GM21737 (cell line): ENCODE results near the gene GABRB3.
"Not testable (repeated sequence)": the region's sequence is repeated elsewhere in the genome, so short reads cannot be mapped to it uniquely, and the experiment has no call there.

Experiments used
- ATAC-seq: cut with Tn5 transposase; IDR thresholded peaks from one replicate; pipeline ENCODE4 v1.9.1; 2021; ENCODE audit warnings: mild to moderate bottlenecking, moderate library complexity; ENCODE audit not compliant: unreplicated experiment

The GABRB3 gene

DNA sequence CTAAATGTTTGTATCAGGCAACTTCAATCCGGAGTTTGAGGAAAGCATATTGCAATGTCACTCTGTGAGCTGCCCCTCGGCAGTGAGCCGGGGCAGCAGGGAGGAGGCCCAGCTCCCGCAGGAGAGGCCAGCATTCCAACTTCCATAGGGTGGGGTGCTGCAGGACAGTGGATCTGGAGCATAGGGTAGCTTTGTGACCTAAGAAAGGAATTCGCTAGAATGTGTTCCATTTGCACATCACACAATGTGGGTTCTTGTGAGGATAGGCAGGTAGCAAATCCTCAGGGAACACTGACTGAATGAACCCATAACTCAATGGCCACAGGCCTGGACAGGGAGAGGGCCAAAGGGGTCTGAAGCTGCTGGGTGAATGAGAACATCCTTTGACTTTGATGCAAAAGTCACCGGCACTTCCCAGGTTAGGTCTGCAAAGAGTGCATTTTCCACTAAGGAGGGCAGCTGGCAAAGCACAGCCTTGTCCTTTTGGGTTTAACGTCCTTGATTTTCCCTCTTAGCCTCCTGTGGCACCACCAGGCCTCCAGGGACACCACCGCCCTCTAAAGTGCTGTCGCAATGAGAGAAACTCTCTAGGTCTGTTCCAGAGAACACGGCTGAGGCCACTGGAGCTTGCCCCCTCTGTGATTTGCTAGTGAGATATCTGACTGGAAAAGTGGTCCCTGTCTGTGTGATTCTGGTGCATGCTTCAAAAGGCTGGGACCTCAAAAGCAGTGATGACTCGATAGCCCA is 36.2 kb downstream of the GABRB3 start:
- no peak for ATAC-seq

DNA sequence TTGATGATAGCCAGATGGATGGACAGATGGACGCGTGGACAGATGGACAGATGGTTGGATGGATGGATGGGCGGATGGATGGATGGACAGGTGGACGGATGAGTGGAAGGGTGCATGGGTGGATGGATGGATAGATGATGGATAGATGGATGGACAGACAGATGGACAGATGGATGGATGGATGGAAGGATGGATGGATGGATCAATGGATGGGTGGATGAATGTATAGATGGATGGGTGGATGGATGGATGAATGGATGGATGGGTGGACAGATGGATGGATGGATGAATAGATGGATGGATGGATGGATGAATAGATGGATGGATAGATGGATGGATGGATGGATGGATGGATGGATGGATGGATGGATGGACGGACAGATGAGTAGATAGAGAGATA is 40.9 kb downstream of the GABRB3 start:
- no peak for ATAC-seq

DNA sequence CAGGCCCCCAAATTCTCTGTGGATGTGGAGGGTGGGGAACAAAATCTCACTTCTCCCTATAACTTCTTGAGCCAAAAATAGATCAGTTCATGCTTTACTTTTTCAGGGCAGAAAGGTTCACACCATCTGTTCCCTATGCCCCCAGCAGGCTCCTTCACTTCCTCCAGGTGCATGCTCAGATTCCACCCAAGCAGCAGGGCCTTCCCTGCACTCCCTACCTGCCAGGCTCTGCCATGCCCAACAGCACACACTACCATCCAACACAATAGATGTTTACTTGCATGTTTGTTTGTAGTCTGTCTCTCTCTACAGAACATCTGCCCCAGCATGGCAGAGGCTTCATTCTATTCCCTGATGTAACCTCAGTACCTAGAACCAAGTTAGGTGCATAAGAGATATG is 43.3 kb downstream of the GABRB3 start:
- no peak for ATAC-seq

- ATAC-seq, result no peak
Observed at GRCh38 chr15:26729030-26729429, 43.8 kb downstream of the GABRB3 start.

GRCh38 chr15:26724381-26725150 is 48.3 kb downstream of the GABRB3 start:
- no peak for ATAC-seq

DNA sequence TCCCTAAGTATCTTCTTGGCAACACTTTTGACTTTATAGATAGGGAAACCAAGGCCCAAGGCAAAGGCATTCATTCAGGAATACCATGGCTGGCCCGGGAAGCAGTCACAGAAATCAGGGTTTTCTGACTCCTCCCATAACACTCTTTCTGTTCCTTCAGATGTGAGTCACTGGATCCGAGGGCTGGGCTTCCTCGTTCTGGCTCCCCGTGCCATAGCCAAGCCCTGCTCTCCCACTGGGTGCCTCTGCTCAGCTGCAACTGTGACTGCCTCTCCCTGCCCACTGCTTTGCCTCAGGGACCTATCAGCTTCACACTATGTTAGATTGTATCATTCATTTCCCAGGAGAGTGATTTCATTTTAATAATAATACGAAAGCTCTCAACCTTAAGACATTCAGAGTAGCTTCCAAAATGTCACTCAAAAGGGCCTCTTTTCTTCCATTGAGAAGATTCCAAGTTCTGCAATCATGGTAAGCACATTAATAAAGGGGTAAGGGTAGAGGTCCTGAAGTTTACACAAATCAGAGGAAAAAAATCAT is 50.2 kb downstream of the GABRB3 start:
- ATAC-seq, result no peak

GRCh38 chr15:26721232-26721967 is 51.5 kb downstream of the GABRB3 start:
- no peak for ATAC-seq

DNA sequence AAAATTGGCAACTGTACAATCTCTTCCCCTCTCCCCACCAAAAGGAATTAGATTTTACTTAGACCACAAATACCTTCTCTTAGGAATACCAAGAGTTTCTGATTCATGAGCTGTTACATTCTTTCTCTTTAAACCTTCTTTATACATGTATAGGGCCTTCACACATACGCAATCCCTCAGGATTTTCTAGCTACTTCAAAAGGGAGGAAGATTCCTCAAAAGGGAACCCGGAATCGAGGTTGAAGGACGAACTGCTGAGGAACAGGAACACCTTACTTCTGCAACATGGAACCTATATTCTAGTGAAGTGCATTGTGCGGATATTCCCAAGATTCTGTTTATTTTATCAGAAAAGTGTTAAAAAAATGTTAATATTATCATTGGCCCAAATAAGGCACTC is 52.3 kb downstream of the GABRB3 start:
- no peak for ATAC-seq

DNA sequence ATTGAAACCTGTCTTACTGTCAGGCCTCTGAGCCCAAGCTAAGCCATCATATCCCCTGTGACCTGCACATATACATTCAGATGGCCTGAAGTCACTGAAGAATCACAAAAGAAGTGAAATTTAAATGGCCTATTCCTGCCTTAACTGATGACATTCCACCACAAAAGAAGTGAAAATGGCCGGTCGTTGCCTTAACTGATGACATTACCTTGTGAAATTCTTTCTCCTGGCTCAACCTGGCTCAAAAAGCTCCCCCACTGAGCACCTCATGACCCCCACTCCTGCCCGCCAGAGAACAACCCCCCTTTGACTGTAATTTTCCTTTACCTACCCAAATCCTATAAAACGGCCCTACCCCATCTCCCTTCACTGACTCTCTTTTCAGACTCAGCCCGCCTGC is 53.0 kb downstream of the GABRB3 start:
- ATAC-seq, result not testable (repeated sequence)

- ATAC-seq, result no peak
Observed at GRCh38 chr15:26716069-26716468, 56.8 kb downstream of the GABRB3 start.

- no peak for ATAC-seq
Observed at GRCh38 chr15:26713498-26713897, 59.4 kb downstream of the GABRB3 start.

DNA sequence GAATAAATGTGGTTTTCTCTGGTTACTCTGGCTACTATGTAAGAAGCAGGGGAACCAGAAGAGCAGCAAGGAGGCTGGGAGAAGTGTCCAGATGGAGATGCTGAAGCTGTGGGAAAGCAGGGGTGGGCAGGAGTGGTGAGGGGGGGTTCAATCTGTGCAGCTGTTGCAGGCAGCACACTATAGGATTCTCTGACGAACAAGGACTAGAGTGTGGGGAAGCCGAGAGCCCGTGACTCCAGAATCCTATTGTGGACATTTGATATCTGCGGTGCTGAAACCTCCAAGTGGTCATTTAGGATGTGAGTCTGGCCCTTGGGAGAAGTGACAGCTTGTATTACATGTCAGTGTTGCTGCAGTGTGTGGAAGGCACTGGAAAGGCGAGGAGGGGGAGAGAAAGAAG is 60.5 kb downstream of the GABRB3 start:
- no peak for ATAC-seq

- ATAC-seq, result no peak
Observed at GRCh38 chr15:26711445-26711844, 61.4 kb downstream of the GABRB3 start.

- ATAC-seq, result no peak
Observed at GRCh38 chr15:26702381-26702780, 70.5 kb downstream of the GABRB3 start.

DNA sequence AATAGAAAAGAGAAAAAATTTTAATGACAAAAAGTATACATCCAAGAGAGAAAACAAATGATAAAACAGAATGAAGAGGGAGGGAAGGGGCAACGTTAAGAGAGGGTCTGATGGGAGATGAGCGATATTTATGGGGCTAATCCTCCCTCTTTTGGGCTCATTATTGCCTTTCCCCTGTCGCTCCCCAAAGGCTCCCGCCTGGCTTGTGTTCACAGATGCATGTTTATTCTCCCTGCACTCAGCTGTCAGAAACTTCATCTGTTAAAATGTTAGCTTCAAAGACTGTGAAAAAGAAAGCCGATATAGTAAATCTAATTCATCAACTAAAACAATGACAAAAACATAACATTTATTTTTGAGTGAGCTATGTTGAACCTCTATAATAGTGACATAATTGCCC is 74.3 kb downstream of the GABRB3 start:
- no peak for ATAC-seq

GRCh38 chr15:26697913-26698312 is 75.0 kb downstream of the GABRB3 start:
- no peak for ATAC-seq

GRCh38 chr15:26691249-26691648 is 81.6 kb downstream of the GABRB3 start:
- no peak for ATAC-seq

- no peak for ATAC-seq
Observed at GRCh38 chr15:26690778-26691177, 82.1 kb downstream of the GABRB3 start.

- ATAC-seq, result no peak
Observed at GRCh38 chr15:26689462-26689861, 83.4 kb downstream of the GABRB3 start.

DNA sequence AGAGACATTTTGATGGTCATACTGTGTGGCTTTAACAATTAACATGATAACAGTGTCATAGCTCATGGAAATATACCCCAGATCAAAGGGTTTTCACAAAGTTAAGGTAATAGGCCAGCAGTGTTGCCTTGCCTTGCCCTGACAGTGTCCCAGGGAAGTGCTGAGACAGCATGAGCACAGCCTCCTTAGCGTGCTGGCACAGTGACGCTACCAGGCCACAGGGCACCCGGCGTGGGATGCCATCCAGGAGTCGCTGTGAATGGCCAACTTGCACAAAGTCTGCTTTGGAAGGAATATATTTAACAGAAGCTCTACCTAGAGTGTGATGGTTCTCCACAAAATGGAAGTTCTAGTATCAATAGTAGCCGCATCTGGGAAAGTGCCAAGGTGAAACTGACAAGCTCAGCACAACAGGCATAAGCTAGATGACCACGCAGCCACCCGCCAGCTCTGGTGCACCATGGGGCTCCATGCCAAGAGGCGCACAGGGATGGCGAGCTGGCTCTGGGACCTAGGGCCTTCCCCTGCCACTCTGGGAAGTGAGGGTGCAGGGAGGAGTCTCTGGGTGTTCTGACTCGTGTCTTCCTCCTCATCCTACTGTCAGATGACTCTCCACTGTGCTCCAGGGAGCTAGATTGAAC is 86.2 kb downstream of the GABRB3 start:
- no peak for ATAC-seq

GRCh38 chr15:26682598-26683164 is 90.2 kb downstream of the GABRB3 start:
- ATAC-seq, result no peak
